ENCODE results near the gene LIPN. TPM values are rescaled to one million over a fixed set of nuclear protein-coding genes. Genes with fewer than 3 reads are reported as not detected.

Gene LIPN
- total RNA-seq, 1 experiment from 2014 or later, result not detected

- CTCF ChIA-PET, result no interaction called here
- DNase-seq (ENCODE audit: low spot score), result no peak
- no peaks in the 10 kb centered on the region for H3K27me3 ChIP-seq (replicated peaks; ENCODE audit: insufficient read depth, low read depth, low read length, poor library complexity)
Observed at GRCh38 chr10:88725798-88726197, 34.0 kb upstream of the LIPN start.

DNA sequence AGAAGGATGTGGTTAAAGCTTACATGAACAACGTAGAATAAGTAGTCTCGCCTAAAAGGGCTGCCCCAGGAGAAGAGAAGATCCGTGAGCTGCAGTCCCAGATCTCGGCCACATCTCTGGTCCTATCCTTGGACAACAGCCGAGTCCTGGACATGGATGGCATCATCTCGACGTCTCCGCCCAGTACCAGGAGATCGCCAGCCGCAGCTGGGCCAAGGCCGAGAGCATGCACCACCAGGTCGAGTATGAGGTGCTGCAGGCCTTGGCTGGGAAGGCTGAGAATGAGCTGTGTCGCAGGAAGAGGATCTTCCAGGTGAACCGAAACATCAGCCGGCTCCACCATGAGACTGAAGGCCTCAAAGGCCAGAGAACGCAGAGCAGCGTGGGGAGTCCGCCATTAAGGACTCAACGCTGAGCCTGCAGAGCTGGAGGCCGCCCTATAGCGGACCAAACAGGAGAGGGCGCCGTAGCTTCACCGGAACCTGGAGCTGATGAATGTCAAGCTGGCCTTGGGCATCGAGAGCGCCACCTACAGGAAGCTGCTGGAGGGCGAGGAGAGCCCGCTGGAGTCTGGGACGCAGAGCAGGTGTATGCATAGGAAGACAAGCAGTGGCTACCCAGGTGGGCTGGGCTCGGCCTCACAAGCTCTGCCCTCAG, 31.6 kb upstream of the LIPN start:
- Histone ChIP-seq H3K4me3 (ENCODE audit: low read depth, low read length, poor library complexity, severe bottlenecking) (no peak overlapping the region), H3K4me1 (ENCODE audit: insufficient read depth, low read length, poor library complexity, severe bottlenecking) (no peaks in the 10 kb centered on the region), H3K27me3 (replicated peaks; ENCODE audit: insufficient read depth, low read depth, low read length, poor library complexity) (no peaks in the 10 kb centered on the region), H3K36me3 (ENCODE audit: insufficient read depth, low read length, poor library complexity, severe bottlenecking) (no peaks in the 10 kb centered on the region), H3K27ac (ENCODE audit: low read depth, low read length, poor library complexity, severe bottlenecking) (no peak overlapping the region), H3K9me3 (ENCODE audit: low read depth, low read length, poor library complexity, severe bottlenecking) (no peaks in the 10 kb centered on the region)
- POLR2A ChIA-PET (ENCODE audit: low non-redundant PET), result no interaction called here
- peak; percentile 65 for DNase-seq (ENCODE audit: low spot score)
- CTCF ChIA-PET, result interaction anchor here (0.6 to 1.8 kb wide), 7 partner anchors 15 to 486 kb away, joined by 3 to 8 read pairs (median 4); partner anchors contain the start of gene RNLS
- TF ChIP-seq EZH2 (IDR thresholded peaks at IDR 0.05; ENCODE audit: borderline replicate concordance, low read depth, low read length, poor library complexity, severe bottlenecking), result no peak
- peak; percentile 86 for TF ChIP-seq CTCF (conservative IDR thresholded peaks at IDR 0.05; ENCODE audit: low read depth, low read length)
- BruUV-seq (replicated peaks), result no TSS peak
- intact Hi-C loops (cut with micrococcal nuclease; ENCODE audit: unreplicated experiment), result no loop called here

More at GRCh38 chr10:88725798-88726197, 34.0 kb upstream of the LIPN start:
- Histone ChIP-seq H3K4me1 (ENCODE audit: insufficient read depth, low read length, poor library complexity, severe bottlenecking) (no peaks in the 10 kb centered on the region), H3K4me3 (ENCODE audit: low read depth, low read length, poor library complexity, severe bottlenecking) (no peak overlapping the region), H3K9me3 (ENCODE audit: low read depth, low read length, poor library complexity, severe bottlenecking) (no peaks in the 10 kb centered on the region), H3K27ac (ENCODE audit: low read depth, low read length, poor library complexity, severe bottlenecking) (no peak overlapping the region), H3K36me3 (ENCODE audit: insufficient read depth, low read length, poor library complexity, severe bottlenecking) (no peaks in the 10 kb centered on the region)
- intact Hi-C loops (cut with micrococcal nuclease; ENCODE audit: unreplicated experiment), result no loop called here
- no TSS peak for BruUV-seq (replicated peaks)
- no peak for TF ChIP-seq EZH2 (IDR thresholded peaks at IDR 0.05; ENCODE audit: borderline replicate concordance, low read depth, low read length, poor library complexity, severe bottlenecking)
- TF ChIP-seq CTCF (conservative IDR thresholded peaks at IDR 0.05; ENCODE audit: low read depth, low read length), result no peak
- POLR2A ChIA-PET (ENCODE audit: low non-redundant PET), result no interaction called here

DNA sequence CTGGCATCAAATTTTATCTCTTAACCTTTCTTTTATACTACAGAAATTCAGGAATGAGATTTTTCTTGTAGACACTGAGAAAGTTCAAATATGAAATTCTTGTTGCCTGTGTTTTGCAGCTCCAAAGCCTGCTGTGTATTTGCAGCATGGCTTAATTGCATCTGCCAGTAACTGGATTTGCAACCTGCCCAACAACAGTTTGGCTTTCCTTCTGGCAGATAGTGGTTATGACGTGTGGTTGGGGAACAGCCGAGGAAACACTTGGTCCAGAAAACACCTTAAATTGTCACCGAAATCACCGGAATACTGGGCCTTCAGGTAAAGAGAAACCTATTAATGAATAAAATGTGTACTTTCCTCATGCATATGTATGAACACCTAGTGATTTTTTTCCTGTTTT, 29.0 kb upstream of the LIPN start:
- Histone ChIP-seq H3K4me3 (ENCODE audit: low read depth, low read length, poor library complexity, severe bottlenecking) (no peak overlapping the region), H3K27me3 (replicated peaks; ENCODE audit: insufficient read depth, low read depth, low read length, poor library complexity) (no peaks in the 10 kb centered on the region), H3K9me3 (ENCODE audit: low read depth, low read length, poor library complexity, severe bottlenecking) (no peaks in the 10 kb centered on the region), H3K27ac (ENCODE audit: low read depth, low read length, poor library complexity, severe bottlenecking) (no peak overlapping the region), H3K36me3 (ENCODE audit: insufficient read depth, low read length, poor library complexity, severe bottlenecking) (no peaks in the 10 kb centered on the region), H3K4me1 (ENCODE audit: insufficient read depth, low read length, poor library complexity, severe bottlenecking) (no peaks in the 10 kb centered on the region)
- no TSS peak for BruUV-seq (replicated peaks)
- ChIA-PET CTCF (no interaction called here), POLR2A (ENCODE audit: low non-redundant PET) (no interaction called here)
- DNase-seq (ENCODE audit: low spot score), result no peak
- TF ChIP-seq CTCF (conservative IDR thresholded peaks at IDR 0.05; ENCODE audit: low read depth, low read length), result no peak
- TF ChIP-seq EZH2 (IDR thresholded peaks at IDR 0.05; ENCODE audit: borderline replicate concordance, low read depth, low read length, poor library complexity, severe bottlenecking), result no peak
- intact Hi-C loops (cut with micrococcal nuclease; ENCODE audit: unreplicated experiment), result no loop called here
